HG03196 (cell line): Measurements from ENCODE around the gene NELFE.
"Not testable (repeated sequence)": the region's sequence is repeated elsewhere in the genome, so short reads cannot be mapped to it uniquely, and the experiment has no call there.

Source experiments
- ATAC-seq: cut with Tn5 transposase; IDR thresholded peaks from one replicate; pipeline ENCODE4 v1.9.1; 2021; ENCODE audit not compliant: unreplicated experiment

The NELFE gene

GRCh38 chr6:31920811-31921210 lies 38.0 kb downstream of the NELFE start:
- no peak for ATAC-seq

GRCh38 chr6:31919624-31920303 lies 39.0 kb downstream of the NELFE start:
- ATAC-seq = no peak

GRCh38 chr6:31918069-31918720 lies 40.6 kb downstream of the NELFE start:
- ATAC-seq = no peak

GRCh38 chr6:31915756-31916155 lies 43.0 kb downstream of the NELFE start:
- ATAC-seq = no peak

GRCh38 chr6:31915351-31915750 lies 43.4 kb downstream of the NELFE start:
- ATAC-seq = no peak

- ATAC-seq = no peak
Observed at GRCh38 chr6:31911826-31912585, 46.8 kb downstream of the NELFE start.

GRCh38 chr6:31909298-31909697 lies 49.5 kb downstream of the NELFE start:
- not testable (repeated sequence) for ATAC-seq

- ATAC-seq = peak; percentile 68
Observed at GRCh38 chr6:31908791-31909190, 50.0 kb downstream of the NELFE start.

- not testable (repeated sequence) for ATAC-seq
Observed at GRCh38 chr6:31908255-31908654, 50.5 kb downstream of the NELFE start.

- ATAC-seq = no peak
Observed at GRCh38 chr6:31907158-31907813, 51.5 kb downstream of the NELFE start.

- ATAC-seq = not testable (repeated sequence)
Observed at GRCh38 chr6:31906727-31907126, 52.0 kb downstream of the NELFE start.

GRCh38 chr6:31906122-31906521 lies 52.6 kb downstream of the NELFE start:
- ATAC-seq = no peak

- no peak for ATAC-seq
Observed at GRCh38 chr6:31905041-31905440, 53.7 kb downstream of the NELFE start.

GRCh38 chr6:31903957-31904356 lies 54.8 kb downstream of the NELFE start:
- ATAC-seq = no peak
